GM18508 (cell line): ENCODE measurements around the gene TTLL11.
"Not testable (repeated sequence)": the region's sequence is repeated elsewhere in the genome, so short reads cannot be mapped to it uniquely, and the experiment has no call there.

Experiments
- ATAC-seq: cut with Tn5 transposase; IDR thresholded peaks from one replicate; pipeline ENCODE4 v1.9.1; 2021; ENCODE audit warnings: moderate number of reproducible peaks; ENCODE audit not compliant: insufficient read depth, unreplicated experiment

TTLL11 gene

GRCh38 chr9:122126331-122127261, 33.5 kb upstream of the TTLL11 start:
- ATAC-seq = no peak

DNA sequence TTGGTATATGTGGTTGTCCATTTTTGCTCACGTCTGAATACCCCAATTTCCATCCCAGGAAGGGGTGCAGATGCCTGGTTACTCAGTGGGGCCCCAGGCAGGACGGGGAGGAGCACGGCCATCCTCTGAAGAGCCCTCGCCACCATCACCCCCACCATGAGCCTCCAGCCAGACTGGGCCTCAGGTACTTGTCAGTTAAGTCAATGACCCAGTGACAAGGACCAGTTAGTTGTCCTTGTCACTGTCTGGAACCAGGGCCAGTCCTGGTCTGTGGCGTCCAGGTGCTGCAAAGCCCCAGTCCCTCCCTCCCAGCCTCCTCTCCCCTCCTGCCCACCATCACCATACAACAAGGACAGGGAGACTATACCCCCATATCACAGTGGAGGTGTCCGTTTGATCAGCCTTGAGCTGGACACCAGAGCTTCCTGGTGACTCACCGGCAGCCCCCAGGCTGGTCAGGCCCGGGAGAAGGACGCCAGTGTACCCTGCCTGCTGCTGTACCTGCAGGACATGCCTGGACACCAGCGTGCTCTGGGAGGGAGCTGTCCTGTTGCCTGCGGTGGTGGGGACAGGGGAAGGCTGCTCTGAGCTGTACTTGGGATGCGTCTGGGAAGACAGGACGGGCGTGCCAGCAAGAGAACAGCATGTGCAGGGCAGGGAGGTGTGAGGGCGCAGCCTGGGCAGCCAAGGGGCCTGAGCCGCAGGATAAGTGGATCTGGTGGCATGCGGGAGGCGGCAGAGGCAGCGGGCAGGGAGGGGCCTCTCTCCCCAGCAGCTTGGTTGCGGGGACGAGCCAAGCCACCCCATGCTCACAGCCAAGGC, 32.6 kb upstream of the TTLL11 start:
- ATAC-seq = no peak

DNA sequence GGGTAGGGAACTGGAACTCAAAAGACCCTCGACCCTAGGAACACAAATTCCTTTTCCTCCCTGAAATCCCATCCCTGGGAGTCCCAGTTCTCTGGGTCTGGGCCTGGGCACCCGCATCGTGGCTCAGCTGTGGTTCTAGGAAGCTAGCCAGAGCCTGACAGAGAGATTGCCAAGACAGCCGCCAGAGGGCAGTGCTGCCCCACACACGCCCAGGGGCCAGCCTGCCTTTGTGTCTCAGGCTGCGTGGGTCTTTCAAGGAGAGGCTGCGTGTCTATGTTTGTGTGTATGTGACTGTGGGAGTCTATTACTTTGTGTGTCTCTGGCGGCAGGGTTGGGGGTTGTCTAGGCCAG, 32.0 kb upstream of the TTLL11 start:
- no peak for ATAC-seq

DNA sequence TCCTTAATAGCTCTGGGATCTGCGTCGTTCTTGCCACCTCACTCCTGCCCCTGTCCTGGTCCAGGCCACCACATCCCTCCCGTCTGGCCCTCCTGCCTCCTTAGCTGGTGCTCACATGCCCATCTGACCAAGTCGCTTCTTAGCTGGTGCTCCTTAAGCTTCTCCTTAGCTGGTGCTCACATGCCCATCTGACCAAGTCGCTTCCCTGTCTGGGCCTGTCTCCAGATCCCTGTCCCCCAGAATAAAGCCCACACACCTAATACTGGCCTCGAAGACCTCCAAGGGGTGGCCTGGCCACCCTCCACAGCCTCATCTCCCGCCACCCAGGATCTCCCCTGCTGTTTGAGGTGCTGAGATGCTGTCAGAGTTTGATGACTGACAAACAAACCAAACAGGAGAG, 31.4 kb upstream of the TTLL11 start:
- no peak for ATAC-seq

DNA sequence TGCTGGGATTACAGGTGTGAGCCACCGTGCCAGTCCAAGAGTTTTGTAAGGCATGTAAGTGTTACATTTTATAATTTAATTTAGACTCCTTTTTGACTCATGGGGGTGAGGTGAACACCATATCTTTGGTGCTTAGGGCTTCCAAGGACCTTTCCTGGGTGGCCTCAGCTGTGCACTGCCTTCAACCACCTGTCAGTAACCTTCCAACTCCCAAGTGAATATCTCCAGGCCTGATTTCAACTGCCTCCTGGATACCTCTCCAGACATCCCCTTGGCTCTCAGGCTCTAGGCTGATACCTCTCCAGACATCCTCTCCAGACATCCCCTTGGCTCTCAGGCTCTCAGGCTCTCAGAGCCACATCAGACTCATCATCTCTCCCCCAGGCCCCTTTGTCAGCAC, 30.9 kb upstream of the TTLL11 start:
- ATAC-seq = no peak

DNA sequence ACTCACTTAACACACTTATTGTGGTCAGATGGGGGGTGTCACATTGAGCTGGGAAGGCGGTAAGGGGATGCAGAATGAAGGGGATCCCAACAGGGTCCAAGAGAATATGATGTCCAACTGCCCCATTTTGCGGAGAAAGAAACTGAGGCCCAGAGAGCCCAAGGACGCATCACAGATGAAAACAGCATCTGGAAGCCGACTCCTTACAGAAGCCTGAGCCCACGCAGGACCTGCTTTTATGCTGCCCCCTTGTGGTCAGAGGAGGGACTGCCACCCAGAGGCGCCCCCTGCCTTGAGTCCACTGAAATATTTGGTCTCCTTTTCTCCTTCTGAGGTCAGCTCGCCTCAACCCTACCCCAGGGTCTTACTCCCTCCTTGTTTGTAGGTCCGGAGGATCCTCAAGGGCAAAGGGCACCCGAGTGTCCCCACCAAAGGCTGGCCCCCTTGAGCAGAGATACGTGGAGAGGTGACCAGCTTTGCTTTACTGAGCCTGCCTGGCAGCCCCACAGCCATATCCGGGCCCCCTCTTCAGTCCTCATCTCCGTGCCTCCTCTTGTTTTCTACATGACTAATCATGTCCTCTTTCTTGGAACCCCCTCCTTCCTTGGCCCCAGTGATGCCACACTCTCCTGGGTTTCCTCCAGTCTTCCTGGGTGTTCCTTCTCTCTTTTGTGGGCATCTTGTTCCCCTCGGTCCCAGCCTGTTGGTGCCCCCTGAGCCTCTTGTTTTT, 30.0 kb upstream of the TTLL11 start:
- ATAC-seq = no peak

DNA sequence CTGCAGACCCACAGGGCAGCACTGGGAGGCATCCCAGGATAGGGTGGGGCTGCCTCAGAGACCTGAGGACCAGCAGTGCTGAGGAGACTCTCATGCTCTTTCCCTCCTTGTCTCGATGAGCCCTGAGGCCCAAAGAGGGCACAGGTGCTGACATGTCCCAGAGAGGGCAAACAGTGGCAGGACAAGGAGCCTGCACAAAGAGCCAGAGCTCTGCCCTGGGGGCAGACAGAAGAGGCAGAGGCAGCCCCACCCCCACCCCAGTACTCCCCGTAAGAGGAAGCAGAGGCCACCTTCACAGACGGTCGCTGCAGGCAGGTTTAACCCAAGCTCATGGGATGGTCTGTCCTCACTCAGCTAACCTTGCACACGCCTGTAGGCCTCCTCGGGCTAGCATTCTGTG, 29.4 kb upstream of the TTLL11 start:
- no peak for ATAC-seq

DNA sequence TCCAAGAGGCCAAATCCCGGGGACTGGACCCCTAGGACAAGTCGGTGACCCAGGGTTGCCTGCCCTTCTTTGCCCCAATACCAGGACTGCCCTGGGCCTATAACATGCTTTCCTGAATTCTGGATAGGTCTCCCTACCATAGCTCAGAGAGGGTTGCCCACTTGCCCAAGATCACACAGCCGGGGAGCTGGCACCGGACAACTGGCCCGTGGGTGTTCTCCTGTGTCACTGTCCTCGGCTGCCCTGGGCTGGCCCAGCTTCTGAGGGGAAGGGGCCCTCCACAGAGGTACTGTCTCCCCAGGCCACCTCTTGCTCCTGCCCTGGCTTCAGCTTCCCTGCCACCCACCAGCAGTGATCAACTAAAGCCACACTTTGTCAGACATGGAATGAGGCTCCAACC, 28.8 kb upstream of the TTLL11 start:
- no peak for ATAC-seq

DNA sequence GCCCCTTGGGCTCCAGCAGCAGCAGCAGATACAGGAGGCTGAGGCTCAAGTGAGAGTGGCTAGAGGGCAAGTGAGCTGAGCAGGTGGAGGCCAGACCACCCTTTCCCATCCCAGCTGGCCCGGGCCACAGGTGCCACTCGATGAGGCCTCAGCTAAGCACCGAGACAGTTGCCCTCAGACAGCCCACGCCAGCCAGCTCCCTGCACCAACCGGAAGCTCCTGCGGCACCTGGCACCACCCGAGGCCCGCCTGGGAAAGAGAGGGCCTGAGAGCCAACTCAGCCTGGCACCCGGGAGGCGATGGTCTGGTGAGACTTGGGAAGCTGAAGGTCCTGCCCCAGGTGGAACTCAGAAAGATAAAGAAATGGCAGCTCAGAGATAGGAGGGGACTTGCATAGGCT, 28.3 kb upstream of the TTLL11 start:
- ATAC-seq = no peak

DNA sequence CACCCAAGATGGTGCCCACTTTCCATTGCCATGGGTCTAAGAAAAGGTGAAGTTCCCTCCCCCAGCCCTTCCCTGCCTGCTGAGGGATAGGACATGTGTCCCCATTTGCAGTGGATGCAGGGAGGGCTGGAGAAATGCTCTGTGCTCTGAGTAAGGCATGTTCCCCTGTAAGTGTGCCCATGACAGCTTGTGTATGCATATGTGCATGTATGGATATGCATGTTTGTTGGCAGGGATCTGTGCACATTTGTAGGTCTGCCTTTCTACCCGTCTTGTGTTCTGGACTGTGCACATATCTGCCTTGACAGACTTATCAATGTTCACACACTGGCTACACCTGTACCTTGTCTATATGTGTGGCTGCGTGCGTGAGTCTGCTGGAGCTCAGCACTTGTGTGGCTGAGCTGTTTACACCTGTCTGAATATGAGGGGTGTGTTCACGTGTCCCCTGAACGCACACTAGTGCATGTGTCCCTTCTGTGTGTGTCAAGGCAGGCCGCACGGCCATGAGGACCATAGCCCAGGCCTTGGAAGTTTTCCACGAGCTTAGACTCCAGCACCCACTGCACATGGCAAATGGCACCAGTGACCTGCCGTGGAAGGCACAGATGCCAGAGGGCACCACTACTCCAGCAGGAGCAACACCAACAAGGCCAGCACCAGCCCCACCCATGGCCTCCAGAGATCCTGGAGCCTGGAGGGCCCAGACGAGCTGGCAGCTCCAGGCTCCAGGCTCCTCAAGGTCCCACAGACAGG, 27.4 kb upstream of the TTLL11 start:
- ATAC-seq = no peak

DNA sequence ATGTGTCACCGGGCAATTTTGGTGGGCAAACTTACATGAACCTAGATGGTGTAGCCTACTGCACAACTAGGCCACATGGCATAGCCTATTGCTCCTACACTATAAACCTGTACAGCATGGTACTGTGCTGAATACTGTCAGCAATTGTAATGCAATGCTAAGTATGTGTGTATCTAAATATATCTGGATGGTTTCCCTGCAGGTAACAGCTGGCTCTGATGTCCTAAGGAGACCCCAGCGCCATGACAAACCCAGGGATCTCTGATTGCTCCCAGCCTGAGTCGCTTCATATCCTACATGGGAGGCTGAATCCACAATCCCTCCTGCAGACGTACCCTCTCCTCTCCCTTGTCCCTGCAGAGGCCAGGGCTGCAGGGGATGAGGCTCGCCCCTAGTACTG, 26.6 kb upstream of the TTLL11 start:
- no peak for ATAC-seq

GRCh38 chr9:122119166-122119521, 26.0 kb upstream of the TTLL11 start:
- no peak for ATAC-seq

DNA sequence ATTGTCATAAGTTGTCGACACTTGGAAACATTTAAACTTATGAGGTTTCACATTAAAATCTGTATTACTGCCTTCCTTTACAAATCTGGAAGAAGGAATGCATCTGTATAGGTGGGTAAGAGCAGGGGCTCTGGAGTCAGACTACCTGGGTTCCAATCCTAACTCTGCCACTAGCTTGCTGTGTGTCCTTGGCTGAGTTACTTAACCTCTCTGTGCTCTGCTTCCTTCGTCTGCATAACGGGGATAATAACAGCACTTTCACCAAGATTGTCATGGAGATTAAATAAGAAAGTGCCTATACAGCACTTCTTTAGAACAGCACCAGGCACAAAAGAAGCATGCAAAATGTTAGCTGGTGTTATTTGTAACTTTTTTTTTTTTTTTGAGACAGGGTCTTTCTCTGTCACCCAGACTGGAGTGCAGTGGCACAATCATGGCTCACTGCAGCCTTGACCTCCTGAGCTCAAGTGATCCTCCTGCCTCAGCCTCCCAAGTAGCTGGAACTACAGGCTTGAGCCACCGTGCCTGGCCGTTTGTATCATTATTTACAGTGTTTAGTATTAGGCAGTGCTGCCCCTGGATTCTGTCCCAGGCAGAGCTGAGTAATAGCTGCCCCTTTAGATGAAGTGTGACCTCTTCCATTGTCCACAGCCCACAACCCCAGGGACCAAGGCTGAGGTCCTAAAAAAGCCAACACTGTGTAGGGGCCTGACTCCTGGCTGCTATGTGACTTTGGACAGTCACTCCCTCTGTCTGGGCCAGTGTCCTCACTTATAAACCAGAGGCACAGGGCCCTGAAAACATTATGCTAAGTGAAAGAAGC, 25.4 kb upstream of the TTLL11 start:
- no peak for ATAC-seq

GRCh38 chr9:122117241-122117640, 24.1 kb upstream of the TTLL11 start:
- ATAC-seq = not testable (repeated sequence)

DNA sequence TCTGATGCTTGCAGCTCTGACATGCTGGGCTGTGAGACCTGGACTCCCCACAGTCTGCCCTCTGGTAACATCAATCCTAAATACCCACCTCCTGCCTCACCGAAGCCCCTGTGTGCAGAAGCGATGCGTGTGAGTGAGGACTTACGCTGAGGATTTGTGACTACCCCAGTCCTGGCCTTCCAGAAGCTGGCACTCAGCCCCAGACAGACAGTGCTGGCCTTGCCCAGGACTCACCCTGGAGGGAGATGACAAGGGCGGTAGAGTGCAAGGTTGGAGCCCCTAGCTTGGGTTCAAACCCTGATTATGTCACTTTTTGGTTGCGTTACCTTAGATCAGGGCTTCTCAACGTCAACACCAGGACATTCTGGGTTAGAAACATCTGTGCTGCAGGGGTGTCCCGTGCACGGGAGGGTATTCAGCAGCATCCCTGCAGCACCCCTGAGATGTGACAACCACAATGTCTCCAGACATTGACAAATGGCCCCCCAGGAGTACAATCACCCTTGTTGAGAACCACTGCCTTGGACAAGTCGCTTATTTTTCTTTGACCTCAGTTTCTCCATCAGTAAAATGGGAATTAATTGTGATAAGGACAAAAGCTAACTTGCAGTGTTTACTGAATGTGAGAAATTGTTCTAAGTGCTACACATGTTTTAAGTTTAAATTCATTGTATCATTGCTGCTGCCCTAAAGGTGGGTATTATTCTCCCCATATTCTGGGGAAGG, 23.5 kb upstream of the TTLL11 start:
- no peak for ATAC-seq

GRCh38 chr9:122116040-122116439, 22.9 kb upstream of the TTLL11 start:
- no peak for ATAC-seq

- ATAC-seq = no peak
Observed at GRCh38 chr9:122115176-122116035, 22.3 kb upstream of the TTLL11 start.

DNA sequence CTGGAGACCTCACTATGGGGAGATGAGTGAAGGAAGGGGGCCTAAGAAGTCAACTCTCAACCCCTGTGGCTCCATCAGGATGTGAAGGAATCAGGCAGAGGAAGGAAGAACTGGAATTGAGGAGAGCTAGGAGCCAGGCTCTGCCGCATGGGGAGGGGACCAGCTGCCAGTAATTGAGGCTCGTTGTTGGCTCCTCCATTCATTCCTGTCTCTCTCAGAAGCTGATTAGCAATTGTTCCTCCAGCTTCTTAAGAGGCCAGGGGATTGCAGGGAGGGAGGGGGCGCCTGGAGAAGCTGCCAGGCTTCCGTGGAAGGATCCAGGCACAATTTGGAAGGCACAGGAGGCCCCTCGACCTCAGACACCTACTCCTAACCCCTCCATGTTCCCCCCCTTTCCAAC, 20.5 kb upstream of the TTLL11 start:
- ATAC-seq = no peak
